Measurements from ENCODE around the gene MEF2B.

GRCh38 chr19:19147344-19147743 lies 22.7 kb downstream of the MEF2B start:
- TF ChIP-seq MEF2B (IDR thresholded peaks at IDR 0.05; ENCODE audit: partially characterized antibody, poor library complexity, severe bottlenecking) (no peak), EZH2 (IDR thresholded peaks at IDR 0.05; ENCODE audit: borderline replicate concordance, control insufficient read depth, low read depth, low read length) (no peak), ATF2 (IDR thresholded peaks at IDR 0.05; ENCODE audit: low read length) (no peak), MLLT1 (IDR thresholded peaks at IDR 0.05) (no peak)
